H1 (cell line): Measurements from ENCODE around the gene PGM1. TPM values are rescaled to one million over a fixed set of nuclear protein-coding genes. Genes with fewer than 3 reads are reported as not detected.

ENCODE experiments used
- RNF2 ChIP-seq: fragments of 200-900, 300-1000 bp; sonication (generic); IDR thresholded peaks from 2 replicates; pipeline ENCODE4 v1.7.1; 2016; ENCODE audit warnings: borderline replicate concordance, low read depth, mild to moderate bottlenecking, antibody characterized with exemption, low read length; ENCODE audit not compliant: poor library complexity, severe bottlenecking; ENCODE audit errors: missing control alignments
- polyA plus RNA-seq, 7 experiments: library from polyadenylated mRNA; depleted of rRNA in 3 of 7; stranded (reverse) in 5 of 7; unstranded in 2 of 7; fragments of >200 nt in 5 of 7; fragments of 200-250 nt in 2 of 7; gene quantifications; 1 replicate in 5 of 7; 2 replicates in 1 of 7; 4 replicates in 1 of 7; pipeline versions ENCODE4 v1.2.1 to v1.2.3, GENCODE V29; 2011 to 2013; ENCODE audit warnings: missing spikeins in 2 of 7, mixed read lengths in 2 of 7
- total RNA-seq: library from RNA; stranded (reverse); fragmentation: NEBNext Ultra II Directional; extraction: Animal tissue kit (Norgen Biotek cat#: 25700); gene quantifications from 2 replicates; pipeline ENCODE4 v1.2.1, GENCODE V29; 2021

The PGM1 gene
- total and polyA plus RNA-seq, 2 of the 8 experiments (the other 6 are each of a cell fraction or from before 2014, with no cell fraction given) = 33.0 to 65.4 TPM

DNA sequence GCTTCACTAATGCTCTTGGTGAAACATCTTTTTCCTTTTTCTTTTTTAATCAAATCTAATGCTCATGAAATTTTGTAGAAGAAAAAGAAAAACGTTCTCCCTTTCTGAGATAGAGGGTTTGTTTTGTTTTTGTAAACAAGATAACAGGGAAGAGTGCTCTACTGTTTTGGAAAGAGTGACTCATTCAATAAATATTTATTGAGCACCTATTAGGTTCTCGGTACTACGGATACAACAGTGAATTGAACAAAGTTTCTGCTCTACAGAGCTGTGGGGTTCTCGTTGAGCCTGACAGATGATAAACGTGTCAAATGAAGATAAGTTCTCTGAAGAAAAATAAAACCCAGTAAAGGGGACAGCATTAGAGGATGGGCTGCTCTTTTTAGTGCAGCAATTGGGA lies 7.0 kb downstream of the PGM1 start (continued):
- TF ChIP-seq RNF2 = no peak
